ENCODE measurements around the gene CEBPE.
A peak's percentile ranks its signal among the peaks of the same experiment; 100 is the strongest.

The CEBPE gene

DNA sequence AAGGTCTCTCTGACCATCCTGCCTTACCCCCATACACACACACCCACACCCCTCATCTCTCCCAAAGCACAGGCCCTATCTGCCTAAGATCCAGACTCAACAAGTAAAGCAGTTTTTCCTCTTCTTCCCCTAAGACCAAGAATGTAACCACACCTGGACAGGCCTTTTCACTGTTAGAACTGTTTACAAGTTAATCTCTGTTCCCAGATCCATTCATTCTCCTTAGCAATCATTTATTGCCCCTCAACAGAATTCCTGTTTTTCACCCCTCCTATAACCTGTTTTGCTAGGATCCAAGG is 12.4 kb downstream of the CEBPE start:
- no peaks in the 10 kb centered on the region for H3K36me3 Mint-ChIP-seq (ENCODE audit: low read depth)
- H3K27ac Mint-ChIP-seq = no peak overlapping the region
- peaks cover 31% of the 10 kb centered on the region for H3K4me1 Mint-ChIP-seq
- no peak for DNase-seq
- peaks cover 19% of the 10 kb centered on the region for H3K27me3 Mint-ChIP-seq (ENCODE audit: low read depth, poor library complexity)
- H3K4me3 Mint-ChIP-seq = no peak overlapping the region
- TF ChIP-seq, protein P1, sequence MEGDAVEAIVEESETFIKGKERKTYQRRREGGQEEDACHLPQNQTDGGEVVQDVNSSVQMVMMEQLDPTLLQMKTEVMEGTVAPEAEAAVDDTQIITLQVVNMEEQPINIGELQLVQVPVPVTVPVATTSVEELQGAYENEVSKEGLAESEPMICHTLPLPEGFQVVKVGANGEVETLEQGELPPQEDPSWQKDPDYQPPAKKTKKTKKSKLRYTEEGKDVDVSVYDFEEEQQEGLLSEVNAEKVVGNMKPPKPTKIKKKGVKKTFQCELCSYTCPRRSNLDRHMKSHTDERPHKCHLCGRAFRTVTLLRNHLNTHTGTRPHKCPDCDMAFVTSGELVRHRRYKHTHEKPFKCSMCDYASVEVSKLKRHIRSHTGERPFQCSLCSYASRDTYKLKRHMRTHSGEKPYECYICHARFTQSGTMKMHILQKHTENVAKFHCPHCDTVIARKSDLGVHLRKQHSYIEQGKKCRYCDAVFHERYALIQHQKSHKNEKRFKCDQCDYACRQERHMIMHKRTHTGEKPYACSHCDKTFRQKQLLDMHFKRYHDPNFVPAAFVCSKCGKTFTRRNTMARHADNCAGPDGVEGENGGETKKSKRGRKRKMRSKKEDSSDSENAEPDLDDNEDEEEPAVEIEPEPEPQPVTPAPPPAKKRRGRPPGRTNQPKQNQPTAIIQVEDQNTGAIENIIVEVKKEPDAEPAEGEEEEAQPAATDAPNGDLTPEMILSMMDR (IDR thresholded peaks at IDR 0.05) = no peak
- H3K9me3 Mint-ChIP-seq = no peaks in the 10 kb centered on the region

DNA sequence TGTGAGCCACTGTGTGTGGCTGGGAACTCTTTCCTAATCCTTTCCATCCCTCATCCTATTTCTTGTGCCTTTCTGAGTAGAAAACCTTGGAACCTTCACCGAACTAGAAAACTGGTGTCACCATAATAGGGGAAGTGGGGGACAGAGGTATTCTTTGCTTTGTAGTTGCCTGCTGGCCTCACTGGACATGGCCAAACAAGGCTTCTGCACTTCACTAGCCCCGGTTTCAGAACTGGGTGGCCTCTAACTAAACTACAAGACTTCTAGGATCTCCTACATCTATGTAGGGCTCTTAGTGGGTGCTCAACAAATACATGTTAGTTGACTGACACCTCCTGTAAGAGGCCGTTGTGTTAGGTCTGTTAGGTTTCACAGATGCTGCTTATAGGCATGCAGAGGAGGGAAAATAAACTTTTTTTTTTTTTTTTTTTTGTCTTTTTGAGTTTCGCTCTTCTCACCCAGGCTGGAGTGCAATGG is 13.7 kb downstream of the CEBPE start:
- Mint-ChIP-seq H3K9me3 (no peaks in the 10 kb centered on the region), H3K4me3 (peak overlapping the region; percentile 63), H3K4me1 (peaks cover 31% of the 10 kb centered on the region), H3K27me3 (ENCODE audit: low read depth, poor library complexity) (peaks cover 19% of the 10 kb centered on the region), H3K27ac (no peak overlapping the region), H3K36me3 (ENCODE audit: low read depth) (no peaks in the 10 kb centered on the region)
- no peak for DNase-seq
- TF ChIP-seq, protein P1 (IDR thresholded peaks at IDR 0.05) = no peak

DNA sequence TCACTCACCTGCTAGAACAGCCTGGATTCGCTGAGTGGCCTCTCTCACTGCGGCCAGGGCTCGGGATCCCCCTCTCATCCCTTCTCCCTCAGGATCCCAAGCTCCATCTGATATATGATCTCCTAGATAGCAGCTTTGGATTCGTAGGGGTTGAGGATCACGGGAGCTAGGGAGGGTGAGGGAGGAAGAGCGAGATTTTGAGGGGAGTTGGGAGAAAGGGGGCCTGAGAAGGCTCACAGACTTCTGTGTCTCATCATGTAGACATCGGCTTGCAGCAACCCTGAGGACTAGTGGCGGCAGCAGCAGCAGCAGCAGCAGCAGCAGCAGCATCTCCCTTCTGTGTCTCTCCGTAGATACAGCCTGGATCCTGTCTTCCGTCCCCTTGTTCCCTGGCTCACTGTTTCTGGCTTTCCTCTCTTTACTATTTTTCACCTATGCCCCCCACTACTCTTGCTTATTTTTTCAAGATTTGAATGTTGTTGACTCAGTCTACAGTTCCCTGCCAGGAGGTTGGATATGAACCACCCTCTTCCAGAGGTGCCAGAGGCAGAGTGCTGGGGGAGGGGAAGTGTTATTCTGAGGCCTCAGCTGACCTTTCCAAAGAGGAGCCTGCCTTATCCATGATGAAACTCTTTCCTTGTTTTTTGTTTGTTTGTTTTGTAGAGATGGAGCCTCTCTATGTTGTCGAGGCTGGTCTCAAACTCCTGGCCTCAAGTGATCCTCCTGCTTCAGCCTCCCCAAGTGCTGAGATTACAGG is 14.3 kb downstream of the CEBPE start, which contains the start of gene CIROP:
Gene CIROP, minus strand, starts transcription at position 399 of the 757 bp plus-strand sequence. Its CDS starts 69 bp downstream, at position 330.
- no peak for DNase-seq
- no peaks in the 10 kb centered on the region for H3K36me3 Mint-ChIP-seq (ENCODE audit: low read depth)
- H3K27ac Mint-ChIP-seq = peak within 1 kb of the TSS; percentile 19
- TF ChIP-seq, protein P1 (IDR thresholded peaks at IDR 0.05) = no peak
- H3K9me3 Mint-ChIP-seq = no peaks in the 10 kb centered on the region
- H3K4me3 Mint-ChIP-seq = peak within 1 kb of the TSS; percentile 63
- H3K4me1 Mint-ChIP-seq = peaks cover 31% of the 10 kb centered on the region
- peaks cover 19% of the 10 kb centered on the region for H3K27me3 Mint-ChIP-seq (ENCODE audit: low read depth, poor library complexity)

DNA sequence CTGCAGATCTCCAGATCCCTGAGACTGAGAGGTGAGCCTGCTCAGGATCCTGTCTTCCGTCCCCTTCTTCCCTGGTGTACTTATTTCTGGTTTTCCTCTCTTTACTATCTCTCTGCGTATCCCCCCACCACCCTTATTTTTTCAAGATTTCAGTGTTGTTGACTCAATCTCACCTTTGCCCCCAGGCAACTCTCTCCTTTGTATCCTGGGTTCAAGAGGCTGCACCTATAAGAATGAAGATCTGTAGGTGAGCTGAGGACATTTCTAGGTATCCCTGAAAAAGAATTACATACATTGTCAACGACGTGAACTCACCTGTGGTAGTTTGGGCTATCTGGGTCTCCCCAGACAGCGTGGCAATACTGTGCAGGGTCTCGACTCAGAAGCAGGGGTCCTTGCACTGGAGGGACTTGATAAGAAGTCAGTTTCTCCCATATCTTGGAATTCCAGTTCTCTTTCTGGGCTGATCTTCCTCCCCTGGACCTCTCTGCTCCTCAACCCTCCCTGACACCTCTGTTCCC is 14.9 kb downstream of the CEBPE start:
- DNase-seq = no peak
- Mint-ChIP-seq H3K27me3 (ENCODE audit: low read depth, poor library complexity) (peaks cover 19% of the 10 kb centered on the region), H3K4me3 (peak overlapping the region; percentile 63), H3K4me1 (peaks cover 31% of the 10 kb centered on the region), H3K27ac (peak overlapping the region; percentile 19), H3K36me3 (ENCODE audit: low read depth) (peaks cover 2% of the 10 kb centered on the region), H3K9me3 (no peaks in the 10 kb centered on the region)
- TF ChIP-seq, protein P1 (IDR thresholded peaks at IDR 0.05) = no peak

DNA sequence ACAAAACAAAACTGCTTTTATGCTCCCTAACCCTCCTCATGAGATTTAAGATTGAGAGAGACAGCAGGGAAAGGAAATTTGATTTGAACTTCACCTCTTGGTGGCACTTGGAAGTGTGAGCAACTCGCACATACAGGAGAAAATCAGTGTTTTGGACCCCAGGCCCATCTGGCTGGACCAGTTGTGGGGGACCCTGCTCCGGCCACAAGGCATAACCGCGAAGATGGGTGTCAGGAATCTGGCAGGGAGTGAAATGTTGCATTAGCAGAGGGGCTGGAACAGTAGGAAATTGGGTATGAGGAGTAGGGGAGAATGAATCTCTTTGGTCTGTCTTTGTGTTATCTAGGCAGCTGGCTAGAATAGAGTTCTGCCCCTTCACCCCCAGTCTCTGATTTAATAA is 15.5 kb downstream of the CEBPE start:
- Mint-ChIP-seq H3K4me3 (no peak overlapping the region), H3K36me3 (ENCODE audit: low read depth) (peaks cover 8% of the 10 kb centered on the region), H3K27me3 (ENCODE audit: low read depth, poor library complexity) (peaks cover 16% of the 10 kb centered on the region), H3K4me1 (peaks cover 31% of the 10 kb centered on the region), H3K27ac (no peak overlapping the region), H3K9me3 (no peaks in the 10 kb centered on the region)
- DNase-seq = no peak
- TF ChIP-seq, protein P1 (IDR thresholded peaks at IDR 0.05) = no peak

DNA sequence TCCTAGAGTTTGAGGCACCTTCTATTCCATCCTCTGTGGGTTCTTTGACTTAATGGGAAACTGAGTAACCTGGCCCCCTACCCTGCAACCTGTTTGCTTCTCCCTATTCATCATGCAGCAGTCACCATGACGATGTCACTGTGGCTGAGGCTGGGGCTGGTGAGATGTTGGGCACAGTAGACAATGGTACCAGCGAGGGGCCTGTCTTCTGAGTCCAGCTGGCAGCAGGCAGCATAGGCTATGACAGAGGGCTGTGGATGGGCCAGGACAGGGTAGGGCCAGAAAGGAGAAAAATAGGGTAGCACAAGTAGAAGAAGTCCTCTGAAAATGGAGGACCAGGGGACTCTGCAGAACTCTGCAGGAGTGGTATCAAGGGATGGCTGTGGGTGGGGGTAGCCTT is 16.3 kb downstream of the CEBPE start:
- Mint-ChIP-seq H3K9me3 (no peaks in the 10 kb centered on the region), H3K27me3 (ENCODE audit: low read depth, poor library complexity) (peaks cover 16% of the 10 kb centered on the region), H3K27ac (no peak overlapping the region), H3K36me3 (ENCODE audit: low read depth) (peaks cover 16% of the 10 kb centered on the region), H3K4me3 (no peak overlapping the region), H3K4me1 (peaks cover 31% of the 10 kb centered on the region)
- TF ChIP-seq, protein P1 (IDR thresholded peaks at IDR 0.05) = no peak
- DNase-seq = no peak

Measured in nephron progenitor cell (in vitro differentiated cells).